ENCODE results near the gene GNAQ.

GNAQ gene

DNA sequence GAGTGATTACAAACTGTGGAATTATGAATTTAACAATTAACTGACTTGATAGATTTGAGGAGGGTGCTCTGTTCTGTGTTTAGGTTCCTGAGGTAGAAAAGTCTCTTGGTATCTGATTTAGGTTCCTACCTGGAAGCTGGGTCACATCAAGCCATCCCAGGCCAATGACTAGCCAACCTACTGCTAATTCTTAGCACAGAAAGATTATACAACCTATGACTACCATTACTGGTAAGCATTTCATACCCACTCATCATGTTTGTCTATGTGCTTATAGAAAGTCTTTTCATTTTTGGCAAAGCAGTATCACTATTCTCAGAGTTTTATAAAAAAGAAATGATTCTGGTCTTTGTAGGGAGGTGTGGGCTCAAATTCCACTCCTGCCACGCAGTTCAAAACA is 49.7 kb downstream of the GNAQ start:
- TF ChIP-seq CTCF (IDR thresholded peaks at IDR 0.05; ENCODE audit: low read depth, low read length, missing control alignments): no peak
- no peak overlapping the region for H3K4me3 ChIP-seq (replicated peaks; ENCODE audit: low read depth, low read length)
- DNase-seq (ENCODE audit: extremely low read depth, low read depth): no peak

GRCh38 chr9:77981332-77981731 is 50.3 kb downstream of the GNAQ start:
- DNase-seq (ENCODE audit: extremely low read depth, low read depth): no peak
- no peak overlapping the region for H3K4me3 ChIP-seq (replicated peaks; ENCODE audit: low read depth, low read length)

GRCh38 chr9:77980622-77981021 is 51.0 kb downstream of the GNAQ start:
- DNase-seq (ENCODE audit: extremely low read depth, low read depth): no peak
- TF ChIP-seq CTCF (IDR thresholded peaks at IDR 0.05; ENCODE audit: low read depth, low read length, missing control alignments): no peak
- H3K4me3 ChIP-seq (replicated peaks; ENCODE audit: low read depth, low read length): no peak overlapping the region

More at GRCh38 chr9:77981332-77981731, 50.3 kb downstream of the GNAQ start:
- no peak for TF ChIP-seq CTCF (IDR thresholded peaks at IDR 0.05; ENCODE audit: low read depth, low read length, missing control alignments)

- H3K4me3 ChIP-seq (replicated peaks; ENCODE audit: low read depth, low read length): no peak overlapping the region
- DNase-seq (ENCODE audit: extremely low read depth, low read depth): no peak
- no peak for TF ChIP-seq CTCF (IDR thresholded peaks at IDR 0.05; ENCODE audit: low read depth, low read length, missing control alignments)
These were observed 53.4 kb downstream of the GNAQ start for GRCh38 chr9:77978086-77978781.

GRCh38 chr9:77977210-77977611 is 54.4 kb downstream of the GNAQ start:
- DNase-seq (ENCODE audit: extremely low read depth, low read depth): no peak
- H3K4me3 ChIP-seq (replicated peaks; ENCODE audit: low read depth, low read length): no peak overlapping the region
- peak; percentile 48 for TF ChIP-seq CTCF (IDR thresholded peaks at IDR 0.05; ENCODE audit: low read depth, low read length, missing control alignments)

DNA sequence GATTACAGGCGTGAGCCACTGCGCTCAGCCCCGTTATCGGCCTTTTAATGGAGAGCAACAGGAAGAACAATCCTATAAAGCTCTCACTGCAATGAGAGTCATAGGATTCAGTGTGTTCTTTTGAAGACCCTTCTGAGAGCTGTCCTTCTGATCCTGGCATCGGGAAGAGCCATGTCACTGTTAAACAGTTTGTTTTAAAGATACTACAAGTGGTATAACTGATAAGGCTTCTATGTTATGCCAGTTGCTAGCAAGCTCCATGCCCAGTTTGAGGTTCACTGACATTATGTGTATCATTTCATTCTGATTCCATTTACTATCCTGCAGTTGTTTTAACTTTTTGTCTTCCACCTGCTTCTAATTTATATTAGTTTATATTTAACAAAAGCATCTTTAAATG is 55.8 kb downstream of the GNAQ start:
- TF ChIP-seq CTCF (IDR thresholded peaks at IDR 0.05; ENCODE audit: low read depth, low read length, missing control alignments): no peak
- H3K4me3 ChIP-seq (replicated peaks; ENCODE audit: low read depth, low read length): no peak overlapping the region
- DNase-seq (ENCODE audit: extremely low read depth, low read depth): no peak

- DNase-seq (ENCODE audit: extremely low read depth, low read depth): no peak
- no peak for TF ChIP-seq CTCF (IDR thresholded peaks at IDR 0.05; ENCODE audit: low read depth, low read length, missing control alignments)
- no peak overlapping the region for H3K4me3 ChIP-seq (replicated peaks; ENCODE audit: low read depth, low read length)
These were observed 56.6 kb downstream of the GNAQ start for GRCh38 chr9:77975036-77975435.
